Measurements from ENCODE around the gene MACROD1.

DNA sequence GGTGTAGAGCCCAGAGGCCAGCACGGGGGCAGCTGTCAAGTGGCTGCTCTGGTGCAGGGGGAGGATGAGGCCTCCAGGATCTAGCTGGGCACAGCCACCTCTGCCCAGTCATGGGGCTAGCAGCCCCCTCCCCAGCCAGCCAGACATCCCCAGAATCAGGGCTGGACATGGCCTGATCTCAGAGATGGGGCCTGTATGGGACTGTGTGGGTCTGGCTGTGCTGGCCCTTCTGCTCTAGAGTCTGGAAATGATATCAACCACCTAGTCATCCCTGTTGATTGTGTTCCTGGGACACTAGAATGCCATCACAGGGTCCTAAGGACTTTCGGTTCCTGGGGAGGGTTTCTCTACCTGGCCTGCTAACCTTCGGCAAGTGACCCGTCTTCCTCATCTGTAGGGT lies 127.4 kb downstream of the MACROD1 start:
- TF ChIP-seq SMAD1 (CRISPR knock-in tag; IDR thresholded peaks at IDR 0.05; ENCODE audit: borderline replicate concordance, low read depth) (no peak), ZNF670 (CRISPR knock-in tag; IDR thresholded peaks at IDR 0.05; ENCODE audit: borderline replicate concordance) (no peak), ZKSCAN1 (IDR thresholded peaks at IDR 0.05; ENCODE audit: low read length) (no peak)
- TF ChIP-seq, protein P1, sequence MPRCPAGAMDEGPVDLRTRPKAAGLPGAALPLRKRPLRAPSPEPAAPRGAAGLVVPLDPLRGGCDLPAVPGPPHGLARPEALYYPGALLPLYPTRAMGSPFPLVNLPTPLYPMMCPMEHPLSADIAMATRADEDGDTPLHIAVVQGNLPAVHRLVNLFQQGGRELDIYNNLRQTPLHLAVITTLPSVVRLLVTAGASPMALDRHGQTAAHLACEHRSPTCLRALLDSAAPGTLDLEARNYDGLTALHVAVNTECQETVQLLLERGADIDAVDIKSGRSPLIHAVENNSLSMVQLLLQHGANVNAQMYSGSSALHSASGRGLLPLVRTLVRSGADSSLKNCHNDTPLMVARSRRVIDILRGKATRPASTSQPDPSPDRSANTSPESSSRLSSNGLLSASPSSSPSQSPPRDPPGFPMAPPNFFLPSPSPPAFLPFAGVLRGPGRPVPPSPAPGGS (CRISPR knock-in tag; IDR thresholded peaks at IDR 0.05), result no peak
- TF ChIP-seq, protein P2, sequence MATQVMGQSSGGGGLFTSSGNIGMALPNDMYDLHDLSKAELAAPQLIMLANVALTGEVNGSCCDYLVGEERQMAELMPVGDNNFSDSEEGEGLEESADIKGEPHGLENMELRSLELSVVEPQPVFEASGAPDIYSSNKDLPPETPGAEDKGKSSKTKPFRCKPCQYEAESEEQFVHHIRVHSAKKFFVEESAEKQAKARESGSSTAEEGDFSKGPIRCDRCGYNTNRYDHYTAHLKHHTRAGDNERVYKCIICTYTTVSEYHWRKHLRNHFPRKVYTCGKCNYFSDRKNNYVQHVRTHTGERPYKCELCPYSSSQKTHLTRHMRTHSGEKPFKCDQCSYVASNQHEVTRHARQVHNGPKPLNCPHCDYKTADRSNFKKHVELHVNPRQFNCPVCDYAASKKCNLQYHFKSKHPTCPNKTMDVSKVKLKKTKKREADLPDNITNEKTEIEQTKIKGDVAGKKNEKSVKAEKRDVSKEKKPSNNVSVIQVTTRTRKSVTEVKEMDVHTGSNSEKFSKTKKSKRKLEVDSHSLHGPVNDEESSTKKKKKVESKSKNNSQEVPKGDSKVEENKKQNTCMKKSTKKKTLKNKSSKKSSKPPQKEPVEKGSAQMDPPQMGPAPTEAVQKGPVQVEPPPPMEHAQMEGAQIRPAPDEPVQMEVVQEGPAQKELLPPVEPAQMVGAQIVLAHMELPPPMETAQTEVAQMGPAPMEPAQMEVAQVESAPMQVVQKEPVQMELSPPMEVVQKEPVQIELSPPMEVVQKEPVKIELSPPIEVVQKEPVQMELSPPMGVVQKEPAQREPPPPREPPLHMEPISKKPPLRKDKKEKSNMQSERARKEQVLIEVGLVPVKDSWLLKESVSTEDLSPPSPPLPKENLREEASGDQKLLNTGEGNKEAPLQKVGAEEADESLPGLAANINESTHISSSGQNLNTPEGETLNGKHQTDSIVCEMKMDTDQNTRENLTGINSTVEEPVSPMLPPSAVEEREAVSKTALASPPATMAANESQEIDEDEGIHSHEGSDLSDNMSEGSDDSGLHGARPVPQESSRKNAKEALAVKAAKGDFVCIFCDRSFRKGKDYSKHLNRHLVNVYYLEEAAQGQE (IDR thresholded peaks at IDR 0.05; ENCODE audit: borderline replicate concordance in 1 of 2, low read depth in 1 of 2, low read length in 2 of 2), result no peak

Measured in HepG2 (cell line).